ENCODE data around the gene PHF14. TPM values are rescaled to one million over a fixed set of nuclear protein-coding genes. Genes with fewer than 3 reads are reported as not detected.

Gene PHF14
- total and polyA plus RNA-seq, 4 experiments from 2014 or later: 6.7 to 34.0 (median 22.6) TPM

GRCh38 chr7:11155883-11156282, 182.2 kb downstream of the PHF14 start:
- Mint-ChIP-seq H3K36me3 (peaks cover 2 to 5% of the 10 kb centered on the region in 2 donors), H3K27me3 (no peaks in the 10 kb centered on the region), H3K4me1 (peaks cover 0 to 5% (median under 1%) of the 10 kb centered on the region in 4 donors), H3K9me3 (peaks cover 0 to 3% (median 0%) of the 10 kb centered on the region in 8 donors), H3K27ac (no peak overlapping the region), H3K4me3 (no peak overlapping the region)
- Histone ChIP-seq H3K27me3 (ENCODE audit: insufficient read depth, low read length) (no peaks in the 10 kb centered on the region), H3K27ac (ENCODE audit: low read depth, low read length) (no peak overlapping the region), H3K4me1 (ENCODE audit: insufficient read depth, low read length) (no peaks in the 10 kb centered on the region), H3K36me3 (ENCODE audit: insufficient read depth, low read length) (no peaks in the 10 kb centered on the region), H3K4me3 (ENCODE audit: low read length in 2 of 2) (no peak overlapping the region), H3K9me3 (ENCODE audit: control insufficient read depth in 1 of 2, low read length in 2 of 2) (no peaks in the 10 kb centered on the region)
- CTCF ChIA-PET (ENCODE audit: partially characterized antibody): no interaction called here
- intact Hi-C loops (cut with micrococcal nuclease): no loop called here
- DNase-seq: no peak
- POLR2A ChIA-PET (ENCODE audit: partially characterized antibody): no interaction called here

- H3K27me3 Mint-ChIP-seq: no peaks in the 10 kb centered on the region
- Histone ChIP-seq H3K4me3 (ENCODE audit: low read length in 2 of 2) (no peak overlapping the region), H3K36me3 (ENCODE audit: insufficient read depth, low read length) (no peaks in the 10 kb centered on the region), H3K9me3 (ENCODE audit: control insufficient read depth in 1 of 2, low read length in 2 of 2) (no peaks in the 10 kb centered on the region), H3K27me3 (ENCODE audit: insufficient read depth, low read length) (no peaks in the 10 kb centered on the region), H3K27ac (ENCODE audit: low read depth, low read length) (no peak overlapping the region), H3K4me1 (ENCODE audit: insufficient read depth, low read length) (no peaks in the 10 kb centered on the region)
- intact Hi-C loops (cut with micrococcal nuclease): no loop called here
- no peaks in the 10 kb centered on the region for H3K9me3 Mint-ChIP-seq
- peaks cover 5 to 7% of the 10 kb centered on the region in 2 donors for H3K36me3 Mint-ChIP-seq
- ChIA-PET POLR2A (ENCODE audit: partially characterized antibody) (no interaction called here), CTCF (ENCODE audit: partially characterized antibody) (no interaction called here)
- DNase-seq: no peak
- H3K4me3 Mint-ChIP-seq: no peak overlapping the region
- H3K27ac Mint-ChIP-seq: no peak overlapping the region
- H3K4me1 Mint-ChIP-seq: peaks cover 0 to 4% (median 2%) of the 10 kb centered on the region in 4 donors
Observed at GRCh38 chr7:11161499-11161898, 187.8 kb downstream of the PHF14 start.

GRCh38 chr7:11163220-11163619, 189.5 kb downstream of the PHF14 start:
- Histone ChIP-seq H3K27me3 (ENCODE audit: insufficient read depth, low read length) (no peaks in the 10 kb centered on the region), H3K36me3 (ENCODE audit: insufficient read depth, low read length) (no peaks in the 10 kb centered on the region), H3K9me3 (ENCODE audit: control insufficient read depth in 1 of 2, low read length in 2 of 2) (no peaks in the 10 kb centered on the region), H3K27ac (ENCODE audit: low read depth, low read length) (no peak overlapping the region), H3K4me1 (ENCODE audit: insufficient read depth, low read length) (no peaks in the 10 kb centered on the region), H3K4me3 (ENCODE audit: low read length in 2 of 2) (no peak overlapping the region)
- Mint-ChIP-seq H3K27me3 (no peaks in the 10 kb centered on the region), H3K9me3 (no peaks in the 10 kb centered on the region), H3K4me1 (peaks cover 0 to 1% (median 0%) of the 10 kb centered on the region in 4 donors), H3K36me3 (peaks cover 2 to 7% of the 10 kb centered on the region in 2 donors), H3K27ac (no peak overlapping the region), H3K4me3 (no peak overlapping the region)
- intact Hi-C loops (cut with micrococcal nuclease): no loop called here
- ChIA-PET POLR2A (ENCODE audit: partially characterized antibody) (no interaction called here), CTCF (ENCODE audit: partially characterized antibody) (no interaction called here)
- DNase-seq: no peak

GRCh38 chr7:11166051-11166450, 192.4 kb downstream of the PHF14 start:
- Mint-ChIP-seq H3K4me3 (no peak overlapping the region), H3K9me3 (no peaks in the 10 kb centered on the region), H3K4me1 (peaks cover 0 to 1% (median 0%) of the 10 kb centered on the region in 4 donors), H3K27me3 (no peaks in the 10 kb centered on the region), H3K27ac (no peak overlapping the region), H3K36me3 (peaks cover 0 to 7% of the 10 kb centered on the region in 2 donors)
- intact Hi-C loops (cut with micrococcal nuclease): no loop called here
- DNase-seq: no peak
- POLR2A ChIA-PET (ENCODE audit: partially characterized antibody): no interaction called here
- Histone ChIP-seq H3K36me3 (ENCODE audit: insufficient read depth, low read length) (no peaks in the 10 kb centered on the region), H3K27ac (ENCODE audit: low read depth, low read length) (no peak overlapping the region), H3K27me3 (ENCODE audit: insufficient read depth, low read length) (no peaks in the 10 kb centered on the region), H3K9me3 (ENCODE audit: control insufficient read depth in 1 of 2, low read length in 2 of 2) (no peaks in the 10 kb centered on the region), H3K4me1 (ENCODE audit: insufficient read depth, low read length) (no peaks in the 10 kb centered on the region), H3K4me3 (ENCODE audit: low read length in 2 of 2) (no peak overlapping the region)
- CTCF ChIA-PET (ENCODE audit: partially characterized antibody): interaction anchor here (0.7 kb wide), 1 partner anchor 393 kb away, joined by 3 read pairs; no protein-coding TSS in a partner anchor

- ChIA-PET CTCF (ENCODE audit: partially characterized antibody) (no interaction called here), POLR2A (ENCODE audit: partially characterized antibody) (no interaction called here)
- intact Hi-C loops (cut with micrococcal nuclease): no loop called here
- no peaks in the 10 kb centered on the region for H3K9me3 Mint-ChIP-seq
- H3K4me1 ChIP-seq (ENCODE audit: insufficient read depth, low read length): no peaks in the 10 kb centered on the region
- no peak overlapping the region for H3K27ac ChIP-seq (ENCODE audit: low read depth, low read length)
- H3K4me3 Mint-ChIP-seq: no peak overlapping the region
- no peak overlapping the region for H3K27ac Mint-ChIP-seq
- H3K27me3 ChIP-seq (ENCODE audit: insufficient read depth, low read length): no peaks in the 10 kb centered on the region
- peaks cover 0 to 7% of the 10 kb centered on the region in 2 donors for H3K36me3 Mint-ChIP-seq
- no peak for DNase-seq
- no peaks in the 10 kb centered on the region for H3K9me3 ChIP-seq (ENCODE audit: control insufficient read depth in 1 of 2, low read length in 2 of 2)
- H3K36me3 ChIP-seq (ENCODE audit: insufficient read depth, low read length): no peaks in the 10 kb centered on the region
- H3K4me3 ChIP-seq (ENCODE audit: low read length in 2 of 2): no peak overlapping the region
- peaks cover 0 to 1% (median 0%) of the 10 kb centered on the region in 4 donors for H3K4me1 Mint-ChIP-seq
- no peaks in the 10 kb centered on the region for H3K27me3 Mint-ChIP-seq
Observed at GRCh38 chr7:11168650-11169170, 195.0 kb downstream of the PHF14 start.

GRCh38 chr7:11170175-11170574, 196.5 kb downstream of the PHF14 start:
- H3K4me3 Mint-ChIP-seq: no peak overlapping the region
- no peaks in the 10 kb centered on the region for H3K4me1 ChIP-seq (ENCODE audit: insufficient read depth, low read length)
- H3K27me3 ChIP-seq (ENCODE audit: insufficient read depth, low read length): no peaks in the 10 kb centered on the region
- POLR2A ChIA-PET (ENCODE audit: partially characterized antibody): no interaction called here
- H3K9me3 ChIP-seq (ENCODE audit: control insufficient read depth in 1 of 2, low read length in 2 of 2): no peaks in the 10 kb centered on the region
- H3K36me3 Mint-ChIP-seq: peaks cover 0 to 7% of the 10 kb centered on the region in 2 donors
- DNase-seq: no peak
- no peaks in the 10 kb centered on the region for H3K36me3 ChIP-seq (ENCODE audit: insufficient read depth, low read length)
- H3K9me3 Mint-ChIP-seq: no peaks in the 10 kb centered on the region
- H3K4me1 Mint-ChIP-seq: peaks cover 0 to 1% (median 0%) of the 10 kb centered on the region in 4 donors
- intact Hi-C loops (cut with micrococcal nuclease): no loop called here
- no peaks in the 10 kb centered on the region for H3K27me3 Mint-ChIP-seq
- H3K4me3 ChIP-seq (ENCODE audit: low read length in 2 of 2): no peak overlapping the region
- CTCF ChIA-PET (ENCODE audit: partially characterized antibody): no interaction called here
- no peak overlapping the region for H3K27ac Mint-ChIP-seq
- H3K27ac ChIP-seq (ENCODE audit: low read depth, low read length): no peak overlapping the region

- H3K4me3 Mint-ChIP-seq: no peak overlapping the region
- ChIA-PET CTCF (ENCODE audit: partially characterized antibody) (no interaction called here), POLR2A (ENCODE audit: partially characterized antibody) (no interaction called here)
- no peak for DNase-seq
- H3K36me3 ChIP-seq (ENCODE audit: insufficient read depth, low read length): no peaks in the 10 kb centered on the region
- H3K27me3 ChIP-seq (ENCODE audit: insufficient read depth, low read length): no peaks in the 10 kb centered on the region
- H3K4me1 Mint-ChIP-seq: no peaks in the 10 kb centered on the region
- H3K4me1 ChIP-seq (ENCODE audit: insufficient read depth, low read length): no peaks in the 10 kb centered on the region
- no peaks in the 10 kb centered on the region for H3K27me3 Mint-ChIP-seq
- no peaks in the 10 kb centered on the region for H3K9me3 ChIP-seq (ENCODE audit: control insufficient read depth in 1 of 2, low read length in 2 of 2)
- no peaks in the 10 kb centered on the region for H3K9me3 Mint-ChIP-seq
- no peak overlapping the region for H3K27ac ChIP-seq (ENCODE audit: low read depth, low read length)
- H3K36me3 Mint-ChIP-seq: peaks cover 0 to 5% of the 10 kb centered on the region in 2 donors
- H3K27ac Mint-ChIP-seq: no peak overlapping the region
- intact Hi-C loops (cut with micrococcal nuclease): no loop called here
- no peak overlapping the region for H3K4me3 ChIP-seq (ENCODE audit: low read length in 2 of 2)
Observed at GRCh38 chr7:11170863-11171568, 197.3 kb downstream of the PHF14 start.
